Smooth muscle cell (in vitro differentiated cells): Measurements from ENCODE around the gene PPP1R3F. TPM values are rescaled to one million over a fixed set of nuclear protein-coding genes. Genes with fewer than 3 reads are reported as not detected.
A peak's percentile ranks its signal among the peaks of the same experiment; 100 is the strongest.
"Not testable (repeated sequence)": the region's sequence is repeated elsewhere in the genome, so short reads cannot be mapped to it uniquely, and the experiment has no call there.

ENCODE experiments used
- DNase-seq: peaks from one replicate; lab custom pipeline; 2025; ENCODE audit not compliant: unreplicated experiment; lab: John Stamatoyannopoulos, UW
- H2AFZ ChIP-seq: fragments of 200-600 bp; sonication (generic); 2 replicates; pipeline ENCODE4 v1.6.0; 2016; ENCODE audit warnings: antibody characterized with exemption, low read depth, mild to moderate bottlenecking
- H3F3A ChIP-seq: fragments of 200-600 bp; sonication (generic); 2 replicates; pipeline ENCODE4 v1.6.0; 2017; ENCODE audit warnings: antibody characterized with exemption, low read depth
- H3K27ac ChIP-seq: fragments of 200-600 bp; sonication (generic); 2 replicates; pipeline ENCODE4 v1.5.1; 2016; ENCODE audit warnings: low read depth, mild to moderate bottlenecking
- H3K27me3 ChIP-seq: fragments of 200-600 bp; sonication (generic); 2 replicates; pipeline ENCODE4 v1.6.1; 2016; ENCODE audit warnings: low read depth, mild to moderate bottlenecking
- H3K36me3 ChIP-seq: fragments of 200-600 bp; sonication (generic); 2 replicates; pipeline ENCODE4 v1.5.1; 2016; ENCODE audit warnings: low read depth
- H3K4me1 ChIP-seq: fragments of 200-600 bp; sonication (generic); 2 replicates; pipeline ENCODE4 v1.5.1; 2016; ENCODE audit warnings: low read depth
- H3K4me2 ChIP-seq: fragments of 200-600 bp; sonication (generic); 2 replicates; pipeline ENCODE4 v1.6.0; 2016; ENCODE audit warnings: mild to moderate bottlenecking
- H3K4me3 ChIP-seq: fragments of 200-600 bp; sonication (generic); 2 replicates; pipeline ENCODE4 v1.5.1; 2016; ENCODE audit warnings: mild to moderate bottlenecking
- H3K79me2 ChIP-seq: fragments of 200-600 bp; sonication (generic); 2 replicates; pipeline ENCODE4 v1.6.0; 2016; ENCODE audit warnings: low read depth, mild to moderate bottlenecking
- H3K9ac ChIP-seq: fragments of 200-600 bp; sonication (generic); 2 replicates; pipeline ENCODE4 v1.6.0; 2016; ENCODE audit warnings: low read depth
- H3K9me3 ChIP-seq: fragments of 200-600 bp; sonication (generic); replicated peaks from 2 replicates; pipeline ENCODE4 v1.5.1; 2016; ENCODE audit warnings: low read depth
- H4K20me1 ChIP-seq: fragments of 200-600 bp; sonication (generic); 2 replicates; pipeline ENCODE4 v1.6.0; 2016; ENCODE audit warnings: low read depth
- CTCF ChIP-seq: fragments of 200-600 bp; sonication (generic); IDR thresholded peaks from 2 replicates; pipeline ENCODE4 v1.5.1; 2017; ENCODE audit warnings: borderline replicate concordance, mild to moderate bottlenecking, antibody characterized with exemption; ENCODE audit not compliant: insufficient read depth, poor library complexity, severe bottlenecking
- WGBS: methylation state at CpG from one replicate; pipeline ENCODE4 v1.1.7; 2016; ENCODE audit warnings: low lambda C conversion rate; 5-methylcytosine and 5-hydroxymethylcytosine counted together
- polyA plus RNA-seq: library from polyadenylated mRNA; unstranded; fragments of >200 nt; fragmentation: Nextera tagmentation; extraction: Ambion mirVana; gene quantifications from 2 replicates; pipeline ENCODE4 v1.2.1, GENCODE V29; 2016
- total RNA-seq: library from RNA; depleted of rRNA; stranded (reverse); fragments of >200 nt; gene quantifications from 2 replicates; pipeline ENCODE4 v1.2.3, GENCODE V29; 2014

The PPP1R3F gene
- total and polyA plus RNA-seq, 2 experiments from 2014 or later: 3.3 to 14.5 TPM

GRCh38 chrX:49309401-49309981 is 39.9 kb downstream of the PPP1R3F start:
- TF ChIP-seq CTCF: no peak
- no peaks in the 10 kb centered on the region for H3K9me3 ChIP-seq
- no peaks in the 10 kb centered on the region for H3K36me3 ChIP-seq
- no peaks in the 10 kb centered on the region for H3F3A ChIP-seq
- peak overlapping the region; percentile 65 for H2AFZ ChIP-seq
- 52% methylated on average over 8 of the region's 8 CpGs for WGBS
- H3K4me1 ChIP-seq: no peaks in the 10 kb centered on the region
- H4K20me1 ChIP-seq: no peaks in the 10 kb centered on the region
- H3K27me3 ChIP-seq: no peaks in the 10 kb centered on the region
- H3K27ac ChIP-seq: no peak overlapping the region
- H3K79me2 ChIP-seq: no peaks in the 10 kb centered on the region
- peak overlapping the region; percentile 81 for H3K4me2 ChIP-seq
- H3K4me3 ChIP-seq: peak overlapping the region; percentile 36
- DNase-seq: no peak
- peak overlapping the region; percentile 40 for H3K9ac ChIP-seq

GRCh38 chrX:49310371-49310770 is 40.8 kb downstream of the PPP1R3F start:
- no peak for TF ChIP-seq CTCF

GRCh38 chrX:49312176-49312575 is 42.6 kb downstream of the PPP1R3F start:
- Histone ChIP-seq H3K36me3 (no peaks in the 10 kb centered on the region), H3K9ac (no peak overlapping the region), H3K4me1 (no peaks in the 10 kb centered on the region), H3K27ac (no peak overlapping the region), H3F3A (no peaks in the 10 kb centered on the region), H3K27me3 (no peaks in the 10 kb centered on the region), H4K20me1 (no peaks in the 10 kb centered on the region), H3K4me3 (no peak overlapping the region), H3K79me2 (no peaks in the 10 kb centered on the region), H3K9me3 (no peaks in the 10 kb centered on the region), H3K4me2 (no peak overlapping the region), H2AFZ (no peak overlapping the region)
- no peak for TF ChIP-seq CTCF
- WGBS: 76% methylated on average over 2 of the region's 2 CpGs
- DNase-seq: no peak

More at GRCh38 chrX:49310371-49310770, 40.8 kb downstream of the PPP1R3F start:
- no peak for DNase-seq
- Histone ChIP-seq H3K4me1 (no peaks in the 10 kb centered on the region), H3K4me2 (peak overlapping the region; percentile 81), H3K79me2 (no peaks in the 10 kb centered on the region), H3K27ac (no peak overlapping the region), H3K27me3 (no peaks in the 10 kb centered on the region), H3K9ac (no peak overlapping the region), H3K36me3 (no peaks in the 10 kb centered on the region), H3K4me3 (no peak overlapping the region), H4K20me1 (no peaks in the 10 kb centered on the region), H2AFZ (peak overlapping the region; percentile 65), H3F3A (no peaks in the 10 kb centered on the region), H3K9me3 (no peaks in the 10 kb centered on the region)
- 66% methylated on average over 18 of the region's 18 CpGs for WGBS

GRCh38 chrX:49316085-49316484 is 46.5 kb downstream of the PPP1R3F start:
- Histone ChIP-seq H3K79me2 (no peaks in the 10 kb centered on the region), H3F3A (no peaks in the 10 kb centered on the region), H3K9ac (no peak overlapping the region), H2AFZ (no peak overlapping the region), H4K20me1 (no peaks in the 10 kb centered on the region), H3K9me3 (no peaks in the 10 kb centered on the region), H3K36me3 (no peaks in the 10 kb centered on the region), H3K27me3 (no peaks in the 10 kb centered on the region), H3K27ac (no peak overlapping the region), H3K4me3 (no peak overlapping the region), H3K4me1 (no peaks in the 10 kb centered on the region), H3K4me2 (no peak overlapping the region)
- no peak for TF ChIP-seq CTCF
- WGBS: 71% methylated on average over 4 of the region's 4 CpGs
- DNase-seq: no peak

- DNase-seq, H3F3A ChIP-seq, H3K4me2 ChIP-seq, H3K9ac ChIP-seq, H2AFZ ChIP-seq, H3K27ac ChIP-seq, H3K4me1 ChIP-seq, H3K27me3 ChIP-seq, H3K36me3 ChIP-seq, H3K9me3 ChIP-seq, H4K20me1 ChIP-seq, H3K4me3 ChIP-seq, H3K79me2 ChIP-seq: not testable (repeated sequence)
- WGBS: no CpG with 5 or more reads among the region's 16 CpGs
Measured at GRCh38 chrX:49321737-49322136, 52.1 kb downstream of the PPP1R3F start, which contains the start of gene GAGE12J. Gene GAGE12J (plus strand): TSS chrX:49322037. CDS start chrX:49323194, 1,157 bp downstream.
